GM19395 (cell line): ENCODE results near the gene DDIT3.
"Not testable (repeated sequence)": the region's sequence is repeated elsewhere in the genome, so short reads cannot be mapped to it uniquely, and the experiment has no call there.

Experiments used
- ATAC-seq: cut with Tn5 transposase; IDR thresholded peaks from one replicate; pipeline ENCODE4 v1.9.1; 2021; ENCODE audit warnings: mild to moderate bottlenecking, moderate library complexity; ENCODE audit not compliant: unreplicated experiment

The DDIT3 gene

GRCh38 chr12:57526477-57527126 is 6.3 kb upstream of the DDIT3 start:
- no peak for ATAC-seq

DNA sequence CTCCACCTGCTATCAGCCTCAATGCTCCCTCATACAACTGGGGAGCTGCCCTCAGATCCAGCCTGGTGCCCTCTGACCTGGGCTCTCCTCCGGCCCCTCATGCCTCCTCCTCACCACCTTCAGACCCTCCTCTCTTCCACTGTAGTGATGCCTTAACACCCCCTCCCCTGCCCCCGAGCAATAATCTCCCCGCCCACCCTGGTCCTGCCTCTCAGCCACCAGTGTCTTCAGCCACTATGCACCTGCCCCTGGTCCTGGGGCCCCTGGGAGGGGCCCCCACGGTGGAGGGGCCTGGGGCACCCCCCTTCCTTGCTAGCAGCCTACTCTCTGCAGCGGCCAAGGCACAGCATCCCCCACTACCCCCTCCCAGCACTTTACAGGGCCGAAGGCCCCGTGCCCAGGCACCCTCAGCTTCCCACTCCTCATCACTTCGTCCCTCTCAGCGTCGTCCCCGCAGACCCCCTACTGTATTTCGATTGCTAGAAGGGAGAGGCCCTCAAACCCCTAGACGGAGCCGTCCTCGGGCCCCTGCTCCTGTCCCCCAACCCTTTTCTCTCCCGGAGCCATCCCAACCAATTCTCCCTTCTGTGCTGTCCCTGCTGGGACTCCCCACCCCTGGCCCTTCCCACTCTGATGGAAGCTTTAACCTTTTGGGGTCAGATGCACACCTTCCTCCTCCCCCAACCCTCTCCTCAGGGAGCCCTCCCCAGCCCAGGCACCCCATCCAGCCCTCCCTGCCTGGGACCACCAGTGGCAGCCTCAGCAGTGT is 5.5 kb upstream of the DDIT3 start:
- no peak for ATAC-seq

DNA sequence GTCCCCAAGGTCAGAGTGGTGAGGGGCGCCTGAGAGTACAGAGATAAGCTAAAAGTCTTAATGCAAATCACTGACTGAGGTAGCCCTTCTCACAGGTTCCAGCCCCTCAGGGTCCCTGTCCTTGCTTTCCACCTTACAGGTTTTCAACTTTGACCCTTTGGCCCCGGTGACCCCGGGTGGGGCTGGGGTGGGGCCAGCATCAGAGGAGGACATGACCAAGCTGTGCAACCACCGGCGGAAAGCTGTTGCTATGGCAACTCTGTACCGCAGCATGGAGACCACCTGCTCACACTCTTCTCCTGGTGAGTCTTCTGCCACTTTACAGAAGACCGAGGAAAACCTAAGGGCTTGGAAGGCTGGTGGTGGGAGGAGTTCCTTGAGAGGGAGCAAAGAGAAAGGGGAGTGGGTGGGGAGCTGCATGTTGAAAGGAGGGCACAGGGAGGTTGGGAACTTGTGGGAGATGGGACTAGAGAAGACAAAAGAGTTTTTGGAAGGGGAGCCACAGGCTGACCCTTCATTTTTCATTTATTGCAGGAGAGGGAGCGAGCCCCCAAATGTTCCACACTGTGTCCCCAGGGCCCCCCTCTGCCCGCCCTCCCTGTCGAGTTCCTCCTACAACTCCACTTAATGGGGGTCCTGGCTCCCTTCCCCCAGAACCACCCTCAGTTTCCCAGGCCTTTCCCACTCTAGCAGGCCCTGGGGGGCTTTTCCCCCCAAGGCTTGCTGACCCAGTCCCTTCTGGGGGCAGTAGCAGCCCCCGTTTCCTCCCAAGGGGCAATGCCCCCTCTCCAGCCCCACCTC is 4.7 kb upstream of the DDIT3 start:
- no peak for ATAC-seq

DNA sequence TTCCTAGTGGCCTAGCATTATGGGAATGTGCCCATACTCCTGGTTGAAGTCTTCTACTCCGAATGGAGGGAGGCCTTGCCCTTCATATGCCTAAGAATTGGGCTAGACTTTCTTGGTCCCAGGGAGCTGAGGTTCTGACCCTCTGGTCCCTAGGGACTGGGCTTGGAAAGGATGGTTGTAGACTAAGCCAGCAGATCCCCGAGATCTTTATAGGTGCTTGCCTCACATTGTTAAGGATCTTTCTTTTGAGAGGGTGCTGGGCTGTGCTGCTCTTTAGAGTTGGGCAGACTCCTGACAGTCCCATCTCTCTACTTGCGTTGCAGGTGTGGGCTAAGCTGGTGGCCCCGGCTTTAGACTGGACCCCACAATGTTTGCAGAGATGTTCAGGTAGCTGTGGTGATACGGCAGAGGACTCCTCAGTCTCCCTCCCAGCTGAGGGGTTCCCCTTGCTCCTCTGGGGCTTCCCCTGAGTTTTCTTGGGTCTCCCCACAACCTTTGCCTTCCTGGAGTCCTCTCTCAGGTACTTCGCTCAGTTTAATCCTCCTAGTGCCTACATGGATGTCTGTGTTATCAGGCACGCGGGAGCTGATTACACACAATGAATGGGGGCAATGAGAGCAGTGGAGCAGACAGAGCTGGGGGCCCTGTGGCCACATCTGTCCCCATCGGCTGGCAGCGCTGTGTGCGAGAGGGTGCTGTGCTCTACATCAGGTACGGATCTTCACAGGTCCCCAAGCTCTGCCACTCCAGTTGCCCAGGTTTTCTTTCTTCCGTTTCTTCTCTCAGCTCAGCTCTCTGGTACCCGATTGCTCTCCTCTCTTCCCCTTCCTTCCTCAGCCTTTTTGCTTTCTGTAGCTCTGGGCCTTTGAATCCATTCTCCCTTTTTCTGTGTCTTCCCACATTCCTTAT is 3.6 kb upstream of the DDIT3 start:
- no peak for ATAC-seq

- no peak for ATAC-seq
Observed at GRCh38 chr12:57522887-57523705, 2.8 kb upstream of the DDIT3 start.

DNA sequence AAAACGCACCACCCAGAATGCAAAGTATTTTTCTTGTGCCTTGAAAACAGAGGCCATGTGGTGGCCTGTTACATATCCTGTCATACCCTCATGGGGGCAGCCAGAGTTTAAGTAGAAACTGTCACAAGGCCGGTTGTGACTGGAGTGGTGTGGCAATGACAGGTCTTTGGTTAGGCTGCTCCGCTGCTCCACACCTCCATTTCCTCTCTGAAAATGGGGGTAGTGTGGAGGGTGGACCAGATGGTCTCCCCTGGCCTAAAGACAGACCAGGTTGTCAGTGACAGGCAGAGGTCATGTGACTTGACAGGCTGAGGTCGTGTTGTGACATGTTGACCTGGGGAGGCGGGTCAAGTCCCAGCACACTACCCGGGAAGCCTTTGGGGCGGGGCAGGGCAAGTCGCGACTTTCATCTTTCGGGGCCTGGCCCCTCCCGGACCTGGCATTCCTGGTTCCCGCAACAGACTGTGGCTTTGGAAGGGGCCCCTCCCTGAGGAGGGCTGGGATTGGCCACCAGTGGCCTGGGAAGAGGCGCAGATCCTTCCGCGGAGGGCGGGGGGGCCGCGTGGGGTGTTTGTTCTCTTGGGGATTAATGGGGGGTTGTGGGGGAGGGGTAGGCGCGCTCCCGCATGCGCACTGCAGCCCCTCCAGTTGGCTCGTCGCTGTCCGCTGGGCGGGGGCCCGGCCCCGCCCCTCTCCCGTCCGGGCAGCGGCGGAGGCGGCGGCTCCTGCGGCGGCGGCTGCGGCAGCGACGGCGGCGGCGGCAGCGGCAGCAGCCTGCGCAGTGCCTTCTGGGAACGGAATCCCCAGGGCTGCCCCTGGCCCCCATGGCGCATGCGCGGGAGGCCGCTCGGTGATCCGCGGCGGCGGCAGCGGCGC is 1.9 kb upstream of the DDIT3 start, which contains the start of gene MBD6:
Gene MBD6 (plus strand): TSS at position 814 of the 876 bp plus-strand sequence. CDS start 1,480 bp downstream, outside the sequence.
- peak; percentile 41 for ATAC-seq

DNA sequence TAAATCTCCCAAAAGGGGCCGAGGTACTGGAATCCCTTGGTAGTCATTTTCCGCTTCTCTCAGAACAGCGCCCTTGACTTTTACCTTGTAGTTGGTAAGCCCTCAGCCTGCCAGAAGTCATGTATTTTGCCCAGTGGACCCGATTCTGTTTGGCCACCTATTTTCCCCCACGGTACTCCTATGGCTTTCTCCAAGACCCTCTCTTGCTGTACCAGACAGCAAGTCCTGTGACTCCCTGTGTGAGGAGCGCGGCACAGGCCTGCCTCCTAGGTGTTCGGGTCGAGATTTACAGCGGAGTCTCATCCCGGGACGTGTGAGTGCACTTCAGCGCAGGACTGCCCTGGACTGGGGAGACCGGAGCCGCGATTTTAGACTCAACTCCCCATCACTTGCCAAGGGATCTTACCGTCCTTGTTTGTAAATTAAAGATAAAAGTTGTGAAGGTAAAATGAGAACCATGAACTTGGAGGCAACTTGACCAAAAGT is 1.3 kb upstream of the DDIT3 start:
- no peak for ATAC-seq

GRCh38 chr12:57519796-57520052 is 590 bp downstream of the DDIT3 start:
- peak; percentile 6 for ATAC-seq

GRCh38 chr12:57518920-57519795 is 1.2 kb downstream of the DDIT3 start:
- ATAC-seq, result no peak

DNA sequence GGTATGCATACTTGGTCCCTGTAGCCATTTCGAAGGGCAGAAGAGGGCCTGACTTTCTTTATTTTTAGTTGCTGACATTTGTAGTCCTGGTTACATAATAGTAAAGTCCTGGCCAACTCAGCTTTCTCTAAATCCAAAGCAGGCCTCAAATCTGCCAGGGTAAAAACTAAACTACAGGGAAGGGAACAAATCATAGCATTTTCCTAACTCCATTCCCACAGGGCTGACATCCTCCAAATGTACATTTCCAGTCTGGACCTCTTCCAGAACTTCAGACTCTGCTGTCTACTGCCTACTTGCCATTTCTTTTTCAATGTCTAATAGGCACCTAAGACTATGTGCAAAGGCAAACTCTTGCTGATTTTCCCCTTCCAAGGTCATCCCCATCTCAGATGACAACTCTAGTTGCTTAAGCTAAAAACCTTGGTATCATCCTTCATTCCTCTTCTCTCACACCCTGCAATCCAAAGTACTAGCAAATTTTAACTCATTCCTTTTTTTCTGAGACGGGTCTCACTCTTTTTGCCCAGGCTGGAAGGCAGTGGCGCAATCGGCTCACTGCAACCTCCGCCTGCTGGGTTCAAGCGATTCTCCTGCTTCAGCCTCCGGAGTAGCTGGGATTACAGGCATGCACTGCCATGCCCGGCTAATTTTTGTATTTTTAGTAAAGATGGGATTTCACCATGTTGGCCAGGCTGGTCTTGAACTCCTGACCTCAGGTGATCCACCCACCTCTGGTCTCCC is 2.0 kb downstream of the DDIT3 start:
- ATAC-seq, result no peak

DNA sequence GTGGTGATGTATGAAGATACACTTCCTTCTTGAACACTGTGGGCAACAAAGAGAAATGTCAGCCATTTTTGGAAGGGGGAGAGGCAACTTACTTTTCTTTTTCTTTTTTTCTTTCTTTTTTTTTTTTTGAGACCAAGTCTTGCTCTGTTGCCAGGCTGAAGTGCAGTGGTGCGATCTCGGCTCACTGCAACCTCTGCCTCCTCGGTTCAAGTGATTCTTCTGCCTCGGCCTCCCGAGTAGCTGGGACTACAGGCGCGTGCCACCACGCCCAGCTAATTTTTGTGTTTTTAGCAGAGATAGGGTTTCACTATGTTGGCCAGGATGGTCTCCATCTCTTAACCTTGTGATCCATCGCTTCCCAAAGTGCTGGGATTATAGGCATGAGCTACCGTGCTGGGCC is 2.6 kb downstream of the DDIT3 start:
- not testable (repeated sequence) for ATAC-seq

DNA sequence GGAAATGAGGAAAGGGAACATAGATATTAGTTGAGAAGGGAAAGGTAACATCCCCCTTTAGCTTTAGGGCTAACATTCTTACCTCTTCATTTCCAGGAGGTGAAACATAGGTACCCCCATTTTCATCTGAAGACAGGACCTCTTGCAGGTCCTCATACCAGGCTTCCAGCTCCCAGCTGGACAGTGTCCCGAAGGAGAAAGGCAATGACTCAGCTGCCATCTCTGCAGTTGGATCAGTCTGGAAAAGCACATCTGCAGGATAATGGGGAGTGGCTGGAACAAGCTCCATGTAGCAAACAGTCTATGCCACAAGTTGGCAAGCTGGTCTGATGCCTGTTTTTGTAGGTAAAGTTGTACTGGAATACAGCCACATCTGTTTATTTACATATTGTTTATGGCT is 3.1 kb downstream of the DDIT3 start:
- no peak for ATAC-seq

DNA sequence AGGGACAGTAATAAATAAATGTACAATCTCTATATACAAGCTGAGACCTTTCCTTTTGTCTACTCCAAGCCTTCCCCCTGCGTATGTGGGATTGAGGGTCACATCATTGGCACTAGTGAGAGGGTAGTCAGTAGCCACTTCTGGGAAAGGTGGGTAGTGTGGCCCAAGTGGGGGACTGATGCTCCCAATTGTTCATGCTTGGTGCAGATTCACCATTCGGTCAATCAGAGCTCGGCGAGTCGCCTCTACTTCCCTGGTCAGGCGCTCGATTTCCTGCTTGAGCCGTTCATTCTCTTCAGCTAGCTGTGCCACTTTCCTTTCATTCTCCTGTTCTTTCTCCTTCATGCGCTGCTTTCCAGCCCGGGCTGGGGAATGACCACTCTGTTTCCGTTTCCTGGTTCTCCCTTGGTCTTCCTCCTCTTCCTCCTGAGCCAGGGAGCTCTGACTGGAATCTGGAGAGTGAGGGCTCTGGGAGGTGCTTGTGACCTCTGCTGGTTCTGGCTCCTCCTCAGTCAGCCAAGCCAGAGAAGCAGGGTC is 3.6 kb downstream of the DDIT3 start:
- no peak for ATAC-seq

GRCh38 chr12:57515934-57516541 is 4.3 kb downstream of the DDIT3 start:
- no peak for ATAC-seq

DNA sequence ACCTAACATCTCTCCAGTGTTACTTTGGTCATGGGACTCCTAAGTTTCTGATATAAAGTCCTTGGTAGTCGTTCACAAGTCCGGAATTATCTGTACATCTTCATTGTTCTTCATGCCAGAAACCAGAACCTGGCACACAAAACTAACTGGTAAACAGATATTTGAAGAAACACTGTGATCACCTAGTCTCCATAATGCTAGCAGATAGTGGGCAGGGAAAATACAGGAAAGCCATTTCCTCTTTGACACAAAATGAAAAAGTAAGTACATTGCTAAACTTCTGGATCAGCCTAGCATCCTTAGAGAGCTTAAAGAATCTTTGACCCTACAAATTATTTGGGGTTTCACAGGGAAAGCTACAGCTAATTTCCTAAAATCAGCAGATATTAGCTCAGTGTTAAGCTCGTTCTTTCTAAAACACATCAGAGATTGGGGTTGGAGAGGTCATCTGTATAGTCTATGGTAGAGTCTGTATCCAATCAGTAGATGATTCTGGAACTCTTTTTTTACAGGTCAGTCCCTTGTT is 4.8 kb downstream of the DDIT3 start:
- ATAC-seq, result no peak

DNA sequence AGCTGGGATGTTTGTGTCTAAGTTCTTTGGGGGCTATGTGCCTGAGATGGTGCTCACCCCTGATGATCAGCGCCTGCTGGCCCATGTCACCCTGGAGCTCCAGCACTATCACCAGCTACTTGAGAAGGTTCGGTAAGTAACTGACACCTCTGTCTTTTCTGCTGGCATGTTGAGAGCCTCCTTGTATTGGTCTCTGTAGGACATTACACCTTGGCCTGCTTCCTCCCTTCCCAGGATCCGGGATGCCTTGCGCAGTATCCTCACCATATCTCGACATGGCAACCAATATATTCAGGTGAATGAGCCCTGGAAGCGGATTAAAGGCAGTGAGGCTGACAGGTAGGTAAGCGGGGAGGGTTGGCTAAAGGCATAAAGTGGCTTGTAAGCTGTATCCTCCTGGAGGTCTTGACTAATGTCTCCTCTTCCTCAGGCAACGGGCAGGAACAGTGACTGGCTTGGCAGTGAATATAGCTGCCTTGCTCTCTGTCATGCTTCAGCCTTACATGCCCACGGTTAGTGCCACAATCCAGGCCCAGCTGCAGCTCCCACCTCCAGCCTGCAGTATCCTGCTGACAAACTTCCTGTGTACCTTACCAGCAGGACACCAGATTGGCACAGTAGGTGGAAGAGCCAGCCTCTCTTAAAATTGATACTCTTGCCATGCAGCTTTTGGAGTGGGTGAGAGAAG is 5.5 kb downstream of the DDIT3 start:
- no peak for ATAC-seq
